NCI-H2029 (cell line): ENCODE measurements around the gene HSPB6.
"Not testable (repeated sequence)": the region's sequence is repeated elsewhere in the genome, so short reads cannot be mapped to it uniquely, and the experiment has no call there.

Experiments
- DNase-seq: peaks from one replicate; lab custom pipeline; 2025; lab: John Stamatoyannopoulos, UW

Gene HSPB6

GRCh38 chr19:35731779-35732405 is 24.9 kb downstream of the HSPB6 start:
- no peak for DNase-seq

DNA sequence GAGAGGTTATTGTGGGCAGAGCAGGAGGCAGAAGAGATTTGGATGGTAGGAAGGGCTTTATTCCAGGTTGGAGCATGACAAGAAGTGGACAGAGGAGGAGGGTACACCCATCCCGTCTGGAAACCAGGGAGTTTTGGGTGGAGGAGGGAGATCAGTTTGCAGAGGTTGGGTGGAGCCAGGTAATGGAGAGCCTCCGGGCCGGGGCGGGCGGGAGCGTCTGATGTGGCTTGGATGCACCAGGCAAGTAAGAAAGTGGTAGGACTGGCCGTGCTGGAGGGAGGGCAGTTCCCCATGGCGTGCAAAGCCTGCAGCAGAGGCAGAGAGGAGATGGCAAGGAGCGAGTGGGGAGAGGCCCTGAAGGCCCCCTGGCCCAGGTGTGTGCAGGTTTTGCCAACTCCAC is 25.5 kb downstream of the HSPB6 start:
- DNase-seq, result no peak

- no peak for DNase-seq
Observed at GRCh38 chr19:35730326-35730725, 26.5 kb downstream of the HSPB6 start.

DNA sequence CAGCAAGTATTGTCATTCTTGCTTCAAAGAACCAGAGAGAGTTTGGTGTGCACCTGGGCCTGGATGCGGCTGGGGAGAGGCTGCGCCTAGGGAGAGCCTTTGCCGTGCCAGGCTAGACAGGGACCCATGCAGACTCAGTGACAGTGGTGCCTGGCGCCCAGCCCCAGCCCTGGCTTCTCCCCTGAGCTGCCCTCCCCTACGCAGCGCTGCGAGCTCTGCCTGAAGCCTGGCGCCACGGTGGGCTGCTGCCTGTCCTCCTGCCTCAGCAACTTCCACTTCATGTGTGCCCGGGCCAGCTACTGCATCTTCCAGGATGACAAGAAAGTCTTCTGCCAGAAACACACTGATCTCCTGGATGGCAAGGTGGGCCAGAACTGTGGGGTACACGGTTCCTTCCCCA is 27.1 kb downstream of the HSPB6 start:
- DNase-seq, result no peak

GRCh38 chr19:35729021-35729420 is 27.8 kb downstream of the HSPB6 start:
- DNase-seq, result no peak

DNA sequence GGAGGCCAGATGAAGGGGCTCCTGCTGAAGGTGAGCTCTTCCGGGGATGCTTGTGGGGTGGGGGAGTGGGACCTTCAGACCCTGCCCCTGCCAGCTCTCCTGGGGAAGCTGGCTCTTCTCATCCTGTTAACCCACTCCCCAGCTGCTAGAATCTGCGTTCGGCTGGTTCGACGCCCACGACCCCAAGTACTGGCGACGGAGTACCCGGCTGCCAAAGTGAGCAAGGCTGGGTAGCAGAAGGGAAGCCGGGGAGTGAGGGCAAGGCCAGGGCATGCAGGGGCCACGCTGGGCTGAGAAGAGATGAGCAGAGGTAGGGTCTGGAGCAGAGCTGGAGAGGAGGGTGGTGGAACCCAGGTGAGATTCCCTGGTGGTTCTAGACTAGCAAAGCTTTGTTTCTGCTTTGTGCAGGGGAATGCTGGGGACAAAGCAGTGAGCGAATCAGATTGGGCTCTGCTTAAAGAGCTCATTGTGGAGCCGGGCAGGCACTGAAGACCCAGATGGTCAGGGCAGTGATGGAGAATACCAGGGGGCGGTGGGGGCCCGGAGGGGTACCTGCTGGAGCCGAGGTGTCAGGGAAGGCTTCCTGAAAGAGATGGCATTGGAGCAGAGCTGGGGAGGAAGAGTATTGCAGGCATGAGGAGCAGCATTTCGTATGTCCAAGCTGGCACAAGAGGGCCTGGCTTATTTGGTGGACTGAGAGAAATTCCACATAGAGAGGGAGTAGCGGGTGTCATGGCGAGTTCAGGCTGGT is 28.7 kb downstream of the HSPB6 start:
- no peak for DNase-seq

DNA sequence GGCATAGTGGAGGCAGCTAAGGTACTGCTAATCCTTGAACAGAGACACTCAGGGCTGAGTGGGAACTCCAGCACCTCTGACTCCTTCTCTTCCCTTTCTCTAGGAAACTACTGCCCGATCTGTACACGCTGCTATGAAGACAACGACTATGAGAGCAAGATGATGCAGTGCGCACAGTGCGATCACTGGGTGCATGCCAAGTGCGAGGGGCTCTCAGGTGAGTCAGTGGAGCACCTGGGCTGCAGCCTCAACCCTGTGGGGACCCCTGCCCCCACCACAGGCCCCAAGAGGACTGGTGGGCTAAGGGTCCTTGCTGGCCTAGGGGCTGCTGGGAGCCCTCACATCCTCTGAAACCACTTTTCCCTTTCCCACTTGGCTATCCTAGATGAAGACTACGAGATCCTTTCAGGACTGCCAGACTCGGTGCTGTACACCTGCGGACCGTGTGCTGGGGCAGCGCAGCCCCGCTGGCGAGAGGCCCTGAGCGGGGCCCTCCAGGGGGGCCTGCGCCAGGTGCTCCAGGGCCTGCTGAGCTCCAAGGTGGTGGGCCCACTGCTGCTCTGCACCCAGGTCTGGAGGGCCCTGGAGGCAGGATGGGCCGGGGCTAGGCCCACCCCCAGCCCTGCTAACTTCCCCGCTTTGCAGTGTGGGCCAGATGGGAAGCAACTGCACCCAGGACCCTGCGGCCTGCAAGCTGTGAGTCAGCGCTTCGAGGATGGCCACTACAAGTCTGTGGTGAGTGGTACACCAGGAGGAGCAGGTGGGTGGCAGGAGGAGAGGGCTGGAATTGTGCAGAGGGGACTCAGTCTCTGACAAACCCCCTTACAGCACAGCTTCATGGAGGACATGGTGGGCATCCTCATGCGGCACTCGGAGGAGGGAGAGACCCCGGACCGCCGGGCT is 29.5 kb downstream of the HSPB6 start:
- DNase-seq, result no peak

DNA sequence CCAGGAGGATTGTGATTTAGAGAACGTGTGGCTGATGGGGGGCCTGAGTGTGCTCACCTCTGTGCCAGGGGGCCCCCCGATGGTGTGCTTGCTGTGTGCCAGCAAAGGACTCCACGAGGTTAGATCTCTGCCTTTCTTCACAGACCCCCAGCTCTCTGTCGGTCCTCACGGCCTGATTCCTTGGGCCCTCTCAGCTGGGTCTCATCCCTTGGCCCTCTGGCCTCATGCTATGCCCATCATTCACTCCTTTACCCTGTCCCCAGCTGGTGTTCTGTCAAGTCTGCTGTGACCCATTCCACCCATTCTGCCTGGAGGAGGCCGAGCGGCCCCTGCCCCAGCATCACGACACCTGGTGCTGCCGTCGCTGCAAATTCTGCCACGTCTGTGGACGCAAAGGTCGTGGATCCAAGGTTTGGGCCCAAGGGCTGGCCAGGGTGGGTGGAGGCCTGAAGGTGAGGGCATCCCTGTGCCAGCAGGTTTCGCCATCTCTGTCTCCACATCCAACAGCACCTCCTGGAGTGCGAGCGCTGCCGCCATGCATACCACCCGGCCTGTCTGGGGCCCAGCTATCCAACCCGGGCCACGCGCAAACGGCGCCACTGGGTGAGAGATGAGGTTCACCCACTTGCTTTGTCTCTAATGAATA is 31.5 kb downstream of the HSPB6 start:
- DNase-seq, result no peak

DNA sequence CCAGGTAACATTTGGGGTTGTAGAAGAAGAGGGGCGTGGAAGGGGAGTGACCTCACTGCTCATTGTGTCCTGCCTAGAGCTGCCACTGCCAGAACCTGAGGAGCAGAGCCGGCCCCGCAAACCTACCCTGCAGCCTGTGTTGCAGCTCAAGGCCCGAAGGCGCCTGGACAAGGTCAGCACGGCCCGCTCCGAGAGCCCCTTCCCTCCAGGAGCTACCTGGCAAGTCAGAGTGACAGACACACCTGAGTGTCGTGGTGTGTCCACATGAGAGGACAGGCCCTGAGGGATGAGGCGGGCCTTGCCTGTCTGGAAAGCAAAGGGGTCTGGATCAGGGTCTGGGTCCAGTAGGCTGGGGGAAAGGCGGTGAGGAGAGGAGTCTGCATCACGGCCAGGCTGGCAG is 32.3 kb downstream of the HSPB6 start:
- DNase-seq, result no peak

DNA sequence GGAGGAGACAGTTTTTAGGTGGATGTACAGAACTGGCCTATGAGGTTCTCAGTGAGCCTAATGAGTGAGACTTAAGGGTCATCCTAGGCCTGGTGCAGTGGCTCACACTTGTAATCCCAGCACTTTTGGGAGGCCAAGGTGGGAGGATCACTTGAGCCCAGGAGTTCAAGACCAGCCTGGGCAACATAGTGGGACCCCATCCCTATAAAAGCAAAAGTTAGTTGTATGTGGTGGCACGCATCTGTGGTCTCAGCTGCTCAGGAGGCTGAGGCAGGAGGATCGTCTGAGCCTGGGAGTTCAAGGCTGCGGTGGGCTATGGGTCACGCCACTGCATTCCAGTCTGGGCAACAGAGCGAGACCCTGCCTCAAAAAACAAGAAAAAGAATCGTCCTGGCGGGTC is 32.7 kb downstream of the HSPB6 start:
- not testable (repeated sequence) for DNase-seq

- DNase-seq, result no peak
Observed at GRCh38 chr19:35723671-35724070, 33.2 kb downstream of the HSPB6 start.

- no peak for DNase-seq
Observed at GRCh38 chr19:35722897-35723296, 33.9 kb downstream of the HSPB6 start.

- DNase-seq, result no peak
Observed at GRCh38 chr19:35722461-35722860, 34.4 kb downstream of the HSPB6 start.

- no peak for DNase-seq
Observed at GRCh38 chr19:35721374-35721773, 35.5 kb downstream of the HSPB6 start.

DNA sequence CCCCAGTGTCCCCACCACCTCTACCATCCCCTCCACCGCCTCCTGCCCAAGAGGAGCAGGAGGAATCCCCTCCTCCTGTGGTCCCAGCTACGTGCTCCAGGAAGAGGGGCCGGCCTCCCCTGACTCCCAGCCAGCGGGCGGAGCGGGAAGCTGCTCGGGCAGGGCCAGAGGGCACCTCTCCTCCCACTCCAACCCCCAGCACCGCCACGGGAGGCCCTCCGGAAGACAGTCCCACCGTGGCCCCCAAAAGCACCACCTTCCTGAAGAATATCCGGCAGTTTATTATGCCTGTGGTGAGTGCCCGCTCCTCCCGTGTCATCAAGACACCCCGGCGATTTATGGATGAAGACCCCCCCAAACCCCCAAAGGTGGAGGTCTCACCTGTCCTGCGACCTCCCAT is 36.2 kb downstream of the HSPB6 start:
- no peak for DNase-seq

DNA sequence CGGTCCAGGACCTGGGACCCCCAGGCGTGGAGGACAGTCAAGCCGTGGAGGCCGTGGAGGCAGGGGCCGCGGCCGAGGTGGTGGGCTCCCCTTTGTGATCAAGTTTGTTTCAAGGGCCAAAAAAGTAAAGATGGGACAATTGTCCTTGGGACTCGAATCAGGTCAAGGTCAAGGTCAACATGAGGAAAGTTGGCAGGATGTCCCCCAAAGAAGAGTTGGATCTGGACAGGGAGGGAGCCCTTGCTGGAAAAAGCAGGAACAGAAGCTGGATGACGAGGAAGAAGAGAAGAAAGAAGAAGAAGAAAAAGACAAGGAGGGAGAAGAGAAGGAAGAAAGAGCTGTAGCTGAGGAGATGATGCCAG is 36.7 kb downstream of the HSPB6 start:
- no peak for DNase-seq

GRCh38 chr19:35719402-35720162 is 37.2 kb downstream of the HSPB6 start:
- DNase-seq, result no peak

DNA sequence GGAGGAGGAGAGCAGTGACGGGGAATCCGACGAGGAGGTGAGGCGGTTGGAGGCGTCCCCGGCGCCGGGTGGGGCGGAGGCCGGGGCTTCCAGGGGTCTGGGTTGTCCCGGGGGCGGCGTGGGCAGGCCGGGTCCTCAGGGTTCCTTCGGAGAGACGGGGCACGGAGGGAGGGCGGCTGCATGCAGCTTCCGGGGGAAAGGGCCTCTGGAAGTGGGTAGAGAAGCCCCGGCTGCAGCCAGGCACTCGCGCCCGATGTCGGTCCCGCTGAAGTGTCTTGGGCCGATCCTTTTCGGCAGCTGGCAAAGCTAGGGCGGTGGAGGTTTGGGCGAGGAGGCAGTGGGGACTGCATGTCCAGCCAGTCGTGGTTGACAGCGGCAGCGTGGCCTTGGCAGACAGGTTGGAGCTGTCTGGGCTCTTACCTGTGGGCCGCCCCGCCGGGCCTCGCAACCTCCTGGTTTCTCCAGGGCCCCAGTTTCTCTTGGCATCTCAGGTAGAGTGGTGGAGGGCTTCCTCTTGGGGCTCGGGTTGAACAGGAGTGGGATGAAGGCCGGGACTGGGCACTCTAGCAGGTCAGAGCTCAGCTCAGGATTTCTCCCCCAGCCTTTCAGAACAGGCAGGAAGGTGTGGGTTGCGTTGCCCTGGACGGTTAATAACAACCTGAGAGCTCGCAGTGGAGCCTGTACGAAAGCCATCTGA is 38.3 kb downstream of the HSPB6 start:
- DNase-seq, result no peak

DNA sequence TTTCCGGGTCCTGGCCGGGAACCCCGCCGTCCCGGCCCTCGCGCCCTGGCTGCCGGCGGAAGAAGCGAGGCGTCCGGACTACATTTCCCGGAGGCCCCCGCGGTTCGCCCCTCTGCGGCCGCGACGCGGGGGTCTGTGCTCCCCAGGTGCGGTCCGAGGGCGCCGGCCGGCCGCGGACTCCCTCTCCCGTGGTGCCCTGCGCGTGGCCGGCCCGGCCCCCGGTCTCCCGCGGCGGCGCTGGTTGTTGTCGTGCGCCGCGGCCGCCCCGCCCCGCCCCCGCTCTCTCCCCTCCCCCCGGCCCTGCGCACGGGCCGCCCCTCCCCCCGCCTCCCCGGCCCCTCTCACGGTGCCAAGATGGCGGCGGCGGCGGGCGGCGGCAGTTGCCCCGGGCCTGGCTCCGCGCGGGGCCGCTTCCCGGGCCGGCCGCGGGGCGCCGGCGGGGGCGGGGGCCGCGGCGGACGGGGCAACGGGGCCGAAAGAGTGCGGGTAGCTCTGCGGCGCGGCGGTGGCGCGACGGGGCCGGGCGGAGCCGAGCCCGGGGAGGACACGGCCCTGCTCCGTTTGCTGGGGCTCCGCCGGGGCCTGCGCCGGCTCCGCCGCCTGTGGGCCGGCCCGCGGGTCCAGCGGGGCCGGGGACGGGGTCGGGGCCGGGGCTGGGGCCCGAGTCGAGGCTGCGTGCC is 39.0 kb downstream of the HSPB6 start, which contains the start of gene KMT2B:
Gene KMT2B (plus strand): TSS at position 339 of the 680 bp plus-strand sequence. CDS start 16 bp downstream, at position 355.
- DNase-seq, result no peak
